ENCODE results near the gene BCL3. TPM values are rescaled to one million over a fixed set of nuclear protein-coding genes. Genes with fewer than 3 reads are reported as not detected.

Gene BCL3
- polyA plus RNA-seq, 1 of the 3 experiments (the other 2 are of a cell fraction), result 19.2 TPM

DNA sequence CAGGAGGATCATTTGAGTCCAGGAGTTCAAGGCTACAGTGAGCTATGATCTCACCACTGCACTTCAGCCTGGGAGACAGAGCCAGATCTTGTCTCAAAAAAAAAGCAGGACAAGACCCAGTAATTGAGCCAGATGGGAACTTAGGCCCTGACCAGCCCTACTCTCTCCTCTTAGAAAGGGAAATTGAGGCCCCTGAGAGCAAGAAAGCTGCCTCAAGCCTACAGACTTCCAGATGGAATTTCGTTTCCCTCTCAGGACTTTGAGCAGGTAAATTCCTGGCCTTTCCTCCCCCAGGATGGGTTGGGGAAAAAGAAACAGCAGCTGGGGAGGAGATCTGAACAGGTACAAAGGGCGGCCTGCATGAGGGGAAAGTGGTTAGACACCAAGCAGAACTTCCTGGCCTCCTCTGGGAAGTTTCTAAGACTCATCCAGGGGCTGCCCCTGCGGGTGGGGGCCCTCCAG, 3.6 kb upstream of the BCL3 start:
- Histone ChIP-seq H3K4me2 (peak overlapping the region; percentile 50; the same call in 1 of the 2 replicates), H3K9me3 (no peaks in the 10 kb centered on the region), H2AFZ (ENCODE audit: low read depth) (no peak overlapping the region), H3K27ac (ENCODE audit: low read depth in 2 of 2, low read length in 1 of 2) (peak overlapping the region in 1 of 2 experiments; percentile 25; a peak in 2 of 4 replicates), H4K20me1 (ENCODE audit: insufficient read depth) (no peaks in the 10 kb centered on the region), H3F3A (replicated peaks; ENCODE audit: insufficient read depth) (peaks cover 24% of the 10 kb centered on the region), H3K79me2 (ENCODE audit: insufficient read depth) (peaks cover 11% of the 10 kb centered on the region), H3K4me3 (ENCODE audit: low read depth in 2 of 2, low read length in 1 of 2) (no peak overlapping the region), H3K9me2 (no peaks in the 10 kb centered on the region), H3K4me1 (ENCODE audit: control insufficient read depth in 1 of 2, insufficient read depth in 2 of 2, low read depth in 1 of 2, low read length in 1 of 2) (peaks cover 8 to 18% of the 10 kb centered on the region in 2 experiments; a peak in 3 of 4 replicates), H3K27me3 (ENCODE audit: insufficient read depth) (no peaks in the 10 kb centered on the region), H3K9ac (no peak overlapping the region), H3K36me3 (replicated peaks in 1 of 2; ENCODE audit: control insufficient read depth in 1 of 2, insufficient read depth in 2 of 2, low read length in 1 of 2) (no peaks in the 10 kb centered on the region)
- POLR2A ChIA-PET, result no interaction called here
- CTCF ChIA-PET, result interaction anchor here (2.0 to 11.9 kb wide), 3 partner anchors 22 to 55 kb away, joined by 5 to 92 read pairs (median 24); no protein-coding TSS in a partner anchor
- WGBS (ENCODE audit: low lambda C conversion rate), result 38% methylated on average over 3 of the region's 3 CpGs
- TF ChIP-seq ELF1 (IDR thresholded peaks at IDR 0.05), result no peak
- no peak for TF ChIP-seq SIN3A (IDR thresholded peaks at IDR 0.05; ENCODE audit: borderline replicate concordance, low read depth, low read length)
- no peak for TF ChIP-seq RXRA (IDR thresholded peaks at IDR 0.05; ENCODE audit: borderline replicate concordance, low read depth)
- TF ChIP-seq, protein P1, sequence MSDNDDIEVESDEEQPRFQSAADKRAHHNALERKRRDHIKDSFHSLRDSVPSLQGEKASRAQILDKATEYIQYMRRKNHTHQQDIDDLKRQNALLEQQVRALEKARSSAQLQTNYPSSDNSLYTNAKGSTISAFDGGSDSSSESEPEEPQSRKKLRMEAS (IDR thresholded peaks at IDR 0.05; ENCODE audit: low read depth), result no peak
- TF ChIP-seq JUND (IDR thresholded peaks at IDR 0.05), result no peak
- no peak for TF ChIP-seq RCOR1 (IDR thresholded peaks at IDR 0.05; ENCODE audit: low read length)
- no peak for TF ChIP-seq GATA2 (CRISPR knock-in tag; IDR thresholded peaks at IDR 0.05)
- no peak for TF ChIP-seq RAD21 (IDR thresholded peaks at IDR 0.05; ENCODE audit: low read length)
- TF ChIP-seq TAF1 (IDR thresholded peaks at IDR 0.05; ENCODE audit: borderline replicate concordance, low read depth, low read length), result no peak
- no peak for TF ChIP-seq FOXJ3 (CRISPR knock-in tag; IDR thresholded peaks at IDR 0.05)
- no peak for TF ChIP-seq EZH2phosphoT487 (IDR thresholded peaks at IDR 0.05; ENCODE audit: borderline replicate concordance, low read depth)
- DNase-seq, result no peak

DNA sequence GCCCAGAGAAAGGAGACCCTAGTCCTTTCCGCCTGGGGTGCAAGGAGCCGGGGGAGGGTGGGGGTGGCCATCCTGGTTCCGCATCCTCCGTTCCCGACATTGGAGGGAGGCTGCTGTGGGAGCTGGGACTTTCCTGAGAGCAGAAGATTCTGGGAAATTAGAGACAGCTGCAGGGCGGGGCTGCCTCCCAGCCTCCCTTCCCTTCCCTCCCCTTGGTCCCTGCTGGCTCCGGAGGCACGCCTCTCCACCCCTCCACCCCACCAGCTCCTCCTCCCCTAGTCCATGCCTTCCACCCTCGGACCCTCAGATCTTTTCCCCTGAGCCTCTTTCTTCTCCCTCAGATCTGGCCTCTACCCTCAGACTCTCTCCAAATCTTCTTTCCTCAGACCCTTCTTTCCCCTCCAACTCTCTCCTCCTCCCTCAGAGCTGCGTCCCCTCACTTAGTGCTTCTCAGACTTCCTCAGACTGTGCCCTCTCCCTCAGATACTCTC, 3.1 kb upstream of the BCL3 start:
- Histone ChIP-seq H3K4me3 (ENCODE audit: low read depth in 2 of 2, low read length in 1 of 2) (no peak overlapping the region), H3K9me2 (no peaks in the 10 kb centered on the region), H3K4me1 (ENCODE audit: control insufficient read depth in 1 of 2, insufficient read depth in 2 of 2, low read depth in 1 of 2, low read length in 1 of 2) (peaks cover 8 to 19% of the 10 kb centered on the region in 2 experiments; a peak in 3 of 4 replicates), H3K4me2 (peak overlapping the region; percentile 50; the same call in 1 of the 2 replicates), H3K9me3 (no peaks in the 10 kb centered on the region), H2AFZ (ENCODE audit: low read depth) (no peak overlapping the region), H3K27ac (ENCODE audit: low read depth in 2 of 2, low read length in 1 of 2) (peak overlapping the region in 1 of 2 experiments; percentile 25; a peak in 1 of 4 replicates), H3K27me3 (ENCODE audit: insufficient read depth) (no peaks in the 10 kb centered on the region), H4K20me1 (ENCODE audit: insufficient read depth) (no peaks in the 10 kb centered on the region), H3F3A (replicated peaks; ENCODE audit: insufficient read depth) (peaks cover 27% of the 10 kb centered on the region), H3K79me2 (ENCODE audit: insufficient read depth) (peaks cover 16% of the 10 kb centered on the region), H3K36me3 (replicated peaks in 1 of 2; ENCODE audit: control insufficient read depth in 1 of 2, insufficient read depth in 2 of 2, low read length in 1 of 2) (no peaks in the 10 kb centered on the region), H3K9ac (no peak overlapping the region)
- WGBS (ENCODE audit: low lambda C conversion rate), result 25% methylated on average over 5 of the region's 10 CpGs
- POLR2A ChIA-PET, result no interaction called here
- DNase-seq, result no peak
- CTCF ChIA-PET, result interaction anchor here (0.8 to 11.9 kb wide), 3 partner anchors 12 to 26 kb away, joined by 3 to 92 read pairs (median 24); no protein-coding TSS in a partner anchor
- TF ChIP-seq TCF12 (IDR thresholded peaks at IDR 0.05) (peak; percentile 44; the same call in 1 of the 2 replicates), EP300 (IDR thresholded peaks at IDR 0.05; ENCODE audit: borderline replicate concordance in 1 of 2, low read depth in 1 of 2, low read length in 1 of 2) (no peak), POLR2AphosphoS5 (IDR thresholded peaks at IDR 0.05; ENCODE audit: low read depth, low read length) (peak; percentile 21; the same call in 1 of the 2 replicates)

All from SK-N-SH (cell line).